PC-3 (cell line): ENCODE results near the gene JAZF1. TPM values are rescaled to one million over a fixed set of nuclear protein-coding genes. Genes with fewer than 3 reads are reported as not detected.

Source experiments
- ATAC-seq: fragments of 200-7000 bp; cut with Tn5 transposase; 2 replicates; pipeline ENCODE4 v1.9.1; 2020; ENCODE audit warnings: mild to moderate bottlenecking, moderate library complexity
- Bru-seq: library from RNA; stranded (reverse); fragments of 400-500 nt; gene quantifications from one replicate; lab custom pipeline; 2021; lab: Mats Ljungman, UMichigan
- BruChase-seq, 2 experiments: library from RNA; stranded (reverse); fragments of 400-500 nt; gene quantifications; one replicate each; lab custom pipeline; 2021; lab: Mats Ljungman, UMichigan
- BruUV-seq: library from RNA; stranded (reverse); fragments of 400-500 nt; replicated peaks from 2 replicates; lab custom pipeline; 2021; lab: Mats Ljungman, UMichigan
- CTCF ChIA-PET: fragments of 300-600 bp; sonication (Branson Sonifier 250); formaldehyde crosslinking; loops from one replicate; lab custom pipeline; 2022; ENCODE audit warnings: antibody characterized with exemption; lab: Charles Lee
- POLR2A ChIA-PET: fragments of 300-600 bp; sonication (Branson Sonifier 250); formaldehyde crosslinking; loops from one replicate; lab custom pipeline; 2022; ENCODE audit warnings: antibody characterized with exemption; ENCODE audit not compliant: unreplicated experiment; lab: Charles Lee
- DNase-seq: peaks from one replicate; pipeline ENCODE4 v3.0.0-alpha.2; 2015
- H2AFZ ChIP-seq: fragments of 300-600 bp; sonication (generic); 2 replicates; pipeline ENCODE4 v1.6.0; 2016; ENCODE audit warnings: antibody characterized with exemption, low read length
- H3F3A ChIP-seq: fragments of 300-600 bp; sonication (generic); one replicate; pipeline ENCODE4 v1.6.0; 2017; ENCODE audit warnings: antibody characterized with exemption, low read length, control low read depth, mild to moderate bottlenecking; ENCODE audit not compliant: unreplicated experiment
- H3K27ac ChIP-seq: fragments of 300-600 bp; sonication (generic); 2 replicates; pipeline ENCODE4 v1.5.1; 2016; ENCODE audit warnings: mild to moderate bottlenecking, low read length
- H3K27me3 ChIP-seq: fragments of 300-600 bp; sonication (generic); 2 replicates; pipeline ENCODE4 v1.6.1; 2016; ENCODE audit warnings: low read length, mixed read lengths
- H3K36me3 ChIP-seq: fragments of 300-600 bp; sonication (generic); 2 replicates; pipeline ENCODE4 v1.6.1; 2016; ENCODE audit warnings: low read depth, mixed run types, low read length, mixed read lengths
- H3K4me1 ChIP-seq: fragments of 300-600 bp; sonication (generic); 2 replicates; pipeline ENCODE4 v1.5.1; 2016; ENCODE audit warnings: low read length; ENCODE audit not compliant: insufficient read depth
- H3K4me2 ChIP-seq: fragments of 300-600 bp; sonication (generic); 2 replicates; pipeline ENCODE4 v1.6.0; 2016; ENCODE audit warnings: low read length
- H3K4me3 ChIP-seq: fragments of 300-600 bp; sonication (generic); 2 replicates; pipeline ENCODE4 v1.5.1; 2016; ENCODE audit warnings: mild to moderate bottlenecking, low read length, mixed read lengths
- H3K79me2 ChIP-seq: fragments of 300-600 bp; sonication (generic); 2 replicates; pipeline ENCODE4 v1.6.1; 2017; ENCODE audit warnings: low read length, mixed read lengths
- H3K9ac ChIP-seq: fragments of 300-600 bp; sonication (generic); 2 replicates; pipeline ENCODE4 v1.6.0; 2016; ENCODE audit warnings: mild to moderate bottlenecking, low read length
- H3K9me2 ChIP-seq: fragments of 300-600 bp; sonication (generic); replicated peaks from 2 replicates; pipeline ENCODE4 v1.6.1; 2016; ENCODE audit warnings: mixed run types, low read length, mixed read lengths
- H3K9me3 ChIP-seq: fragments of 300-600 bp; sonication (generic); 2 replicates; pipeline ENCODE4 v1.6.1; 2016; ENCODE audit warnings: low read length, mixed read lengths
- H4K20me1 ChIP-seq: fragments of 300-600 bp; sonication (generic); 2 replicates; pipeline ENCODE4 v1.6.1; 2016; ENCODE audit warnings: low read length, mixed read lengths
- CTCF ChIP-seq: fragments of 300-600 bp; sonication (generic); conservative IDR thresholded peaks from 2 replicates; pipeline ENCODE4 v1.5.1; 2017; ENCODE audit warnings: antibody characterized with exemption, low read depth, mild to moderate bottlenecking, low read length
- EZH2 ChIP-seq: fragments of 300-600 bp; sonication (generic); IDR thresholded peaks from one replicate; pipeline ENCODE4 v1.6.1; 2017; ENCODE audit warnings: antibody characterized with exemption, mild to moderate bottlenecking, low read length; ENCODE audit not compliant: unreplicated experiment
- EZH2phosphoT487 ChIP-seq: fragments of 300-600 bp; sonication (generic); IDR thresholded peaks from 2 replicates; pipeline ENCODE4 v1.6.1; 2018; ENCODE audit warnings: mild to moderate bottlenecking, antibody characterized with exemption, low read length, borderline replicate concordance
- intact Hi-C: fragments of 100-400 bp; cut with micrococcal nuclease; formaldehyde crosslinking; loops from 2 replicates; pipeline ENCODE4 v1.9.0; 2023
- long read RNA-seq: library from polyadenylated mRNA; unstranded; transcript quantifications from one replicate; pipeline ENCODE4 v2.0.0, GENCODE V29; 2021; ENCODE audit not compliant: unreplicated experiment
- total RNA-seq: library from RNA; depleted of rRNA; stranded (reverse); fragments of >200 nt; gene quantifications from 2 replicates; pipeline ENCODE4 v1.2.3, GENCODE V29; 2014; rRNA removed

The JAZF1 gene
- 2.2 and 2.3 TPM in 2 replicates for total RNA-seq
- Bru-seq, nascent RNA, result percentile 57 among the genes with signal in this experiment
- BruChase-seq, experiment 1, labeled RNA remaining after a 6-hour chase, result percentile 44 among the genes with signal in this experiment
- BruChase-seq, experiment 2, labeled RNA remaining after a 2-hour chase, result percentile 52 among the genes with signal in this experiment
- long read RNA-seq, transcript JAZF1-201 (5 exons, 3,125 nt), result major isoform, 9 of 14 reads
- long read RNA-seq, partial matches to known transcripts, result 2 of 14 reads
- long read RNA-seq, other reads (novel, unspliced or antisense), result 3 of 14 reads

- BruUV-seq, result no TSS peak
- Histone ChIP-seq H3K4me1 (peaks cover 12% of the 10 kb centered on the region), H3K9ac (no peak within 1 kb of the TSS), H3F3A (no peaks in the 10 kb centered on the region), H3K36me3 (no peaks in the 10 kb centered on the region), H2AFZ (peak within 1 kb of the TSS; percentile 98), H3K9me2 (no peaks in the 10 kb centered on the region), H3K4me2 (peak within 1 kb of the TSS; percentile 94), H3K9me3 (no peaks in the 10 kb centered on the region), H3K27me3 (no peaks in the 10 kb centered on the region), H3K4me3 (peak within 1 kb of the TSS; percentile 77), H4K20me1 (no peaks in the 10 kb centered on the region), H3K27ac (no peak within 1 kb of the TSS), H3K79me2 (peaks cover 17% of the 10 kb centered on the region; the same call in 1 of the 2 replicates)
- CTCF ChIA-PET, result no interaction called here
- peak; percentile 39 for ATAC-seq
- no peak for TF ChIP-seq EZH2
- TF ChIP-seq CTCF, result no peak
- no peak for TF ChIP-seq EZH2phosphoT487
- intact Hi-C loops, result no loop called here
- peak; percentile 15 for DNase-seq
- POLR2A ChIA-PET, result no interaction called here
Measured at GRCh38 chr7:28180364-28181147, at the start of gene JAZF1. Gene JAZF1 (minus strand): TSS chr7:28180795.

GRCh38 chr7:28230261-28230660 lies 49.7 kb upstream of the JAZF1 start:
- DNase-seq, result no peak
- Histone ChIP-seq H3K36me3 (no peaks in the 10 kb centered on the region), H3K9ac (no peak overlapping the region), H3K4me1 (no peaks in the 10 kb centered on the region), H3K9me3 (no peaks in the 10 kb centered on the region), H3K4me3 (no peak overlapping the region), H3F3A (no peaks in the 10 kb centered on the region), H3K79me2 (no peaks in the 10 kb centered on the region), H4K20me1 (no peaks in the 10 kb centered on the region), H3K4me2 (no peak overlapping the region), H3K27me3 (no peaks in the 10 kb centered on the region), H3K27ac (no peak overlapping the region), H3K9me2 (no peaks in the 10 kb centered on the region), H2AFZ (no peak overlapping the region)
- ChIA-PET CTCF (no interaction called here), POLR2A (no interaction called here)
- no peak for TF ChIP-seq CTCF
- TF ChIP-seq EZH2phosphoT487, result no peak
- no peak for TF ChIP-seq EZH2
- ATAC-seq, result no peak
- BruUV-seq, result no TSS peak
- intact Hi-C loops, result no loop called here
